GM12878 (cell line): ENCODE results near the gene PDCD1LG2.

ENCODE experiments used
- EZH2 ChIP-seq: IDR thresholded peaks from 2 replicates; pipeline ENCODE4 v1.6.1; 2012; ENCODE audit warnings: low read depth, mild to moderate bottlenecking, control low read depth, inconsistent platforms, low read length, borderline replicate concordance; ENCODE audit not compliant: control insufficient read depth
- LARP7 ChIP-seq: fragments of 450-650 bp; IDR thresholded peaks from 2 replicates; pipeline ENCODE4 v1.6.1; 2017; ENCODE audit warnings: mild to moderate bottlenecking
- PAX5 ChIP-seq: IDR thresholded peaks from 2 replicates; pipeline ENCODE4 v1.6.1; 2011; ENCODE audit warnings: low read depth, low read length, borderline replicate concordance
- PML ChIP-seq: IDR thresholded peaks from 2 replicates; pipeline ENCODE4 v1.6.1; 2012; ENCODE audit warnings: low read length, inconsistent platforms
- POLR2A ChIP-seq: IDR thresholded peaks from 2 replicates; pipeline ENCODE4 v1.6.1; 2011; ENCODE audit warnings: low read depth, mild to moderate bottlenecking, low read length
- POLR2AphosphoS5 ChIP-seq: IDR thresholded peaks from 2 replicates; pipeline ENCODE4 v1.6.1; 2011; ENCODE audit warnings: mild to moderate bottlenecking, low read length, inconsistent platforms
- RCOR1 ChIP-seq: conservative IDR thresholded peaks from 2 replicates; pipeline ENCODE4 v1.6.1; 2012; ENCODE audit warnings: low read depth, low read length, improper control_type of control experiment
- REST ChIP-seq: IDR thresholded peaks from 2 replicates; pipeline ENCODE4 v1.6.1; 2012; ENCODE audit warnings: mild to moderate bottlenecking, low read depth, low read length
- SP1 ChIP-seq: IDR thresholded peaks from one replicate; pipeline ENCODE4 v1.6.1; 2011; ENCODE audit warnings: low read depth, low read length
- TF ChIP-seq, protein P1 (sequence below): IDR thresholded peaks from 2 replicates; pipeline ENCODE4 v1.6.1; 2012; ENCODE audit warnings: low read length, inconsistent platforms
- TF ChIP-seq, protein P2 (sequence below), 3 experiments: IDR thresholded peaks in 2 of 3; conservative IDR thresholded peaks in 1 of 3; 2 replicates each; pipeline ENCODE4 v1.5.1; 2011; ENCODE audit warnings: low read depth in 3 of 3, low read length in 3 of 3, mild to moderate bottlenecking in 3 of 3, control low read depth in 2 of 3, moderate library complexity in 2 of 3, inconsistent platforms in 1 of 3, mixed read lengths in 1 of 3; ENCODE audit not compliant: control insufficient read depth in 2 of 3, insufficient read depth in 1 of 3; ENCODE audit errors: extremely low read depth in 1 of 3

GRCh38 chr9:5571629-5572232 lies 61.4 kb downstream of the PDCD1LG2 start:
- TF ChIP-seq EZH2 (no peak), SP1 (no peak), PAX5 (no peak), LARP7 (no peak), REST (no peak), RCOR1 (no peak), PML (no peak), POLR2AphosphoS5 (no peak), POLR2A (no peak)
- TF ChIP-seq, protein P1, sequence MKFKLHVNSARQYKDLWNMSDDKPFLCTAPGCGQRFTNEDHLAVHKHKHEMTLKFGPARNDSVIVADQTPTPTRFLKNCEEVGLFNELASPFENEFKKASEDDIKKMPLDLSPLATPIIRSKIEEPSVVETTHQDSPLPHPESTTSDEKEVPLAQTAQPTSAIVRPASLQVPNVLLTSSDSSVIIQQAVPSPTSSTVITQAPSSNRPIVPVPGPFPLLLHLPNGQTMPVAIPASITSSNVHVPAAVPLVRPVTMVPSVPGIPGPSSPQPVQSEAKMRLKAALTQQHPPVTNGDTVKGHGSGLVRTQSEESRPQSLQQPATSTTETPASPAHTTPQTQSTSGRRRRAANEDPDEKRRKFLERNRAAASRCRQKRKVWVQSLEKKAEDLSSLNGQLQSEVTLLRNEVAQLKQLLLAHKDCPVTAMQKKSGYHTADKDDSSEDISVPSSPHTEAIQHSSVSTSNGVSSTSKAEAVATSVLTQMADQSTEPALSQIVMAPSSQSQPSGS, result no peak
- TF ChIP-seq, protein P2, sequence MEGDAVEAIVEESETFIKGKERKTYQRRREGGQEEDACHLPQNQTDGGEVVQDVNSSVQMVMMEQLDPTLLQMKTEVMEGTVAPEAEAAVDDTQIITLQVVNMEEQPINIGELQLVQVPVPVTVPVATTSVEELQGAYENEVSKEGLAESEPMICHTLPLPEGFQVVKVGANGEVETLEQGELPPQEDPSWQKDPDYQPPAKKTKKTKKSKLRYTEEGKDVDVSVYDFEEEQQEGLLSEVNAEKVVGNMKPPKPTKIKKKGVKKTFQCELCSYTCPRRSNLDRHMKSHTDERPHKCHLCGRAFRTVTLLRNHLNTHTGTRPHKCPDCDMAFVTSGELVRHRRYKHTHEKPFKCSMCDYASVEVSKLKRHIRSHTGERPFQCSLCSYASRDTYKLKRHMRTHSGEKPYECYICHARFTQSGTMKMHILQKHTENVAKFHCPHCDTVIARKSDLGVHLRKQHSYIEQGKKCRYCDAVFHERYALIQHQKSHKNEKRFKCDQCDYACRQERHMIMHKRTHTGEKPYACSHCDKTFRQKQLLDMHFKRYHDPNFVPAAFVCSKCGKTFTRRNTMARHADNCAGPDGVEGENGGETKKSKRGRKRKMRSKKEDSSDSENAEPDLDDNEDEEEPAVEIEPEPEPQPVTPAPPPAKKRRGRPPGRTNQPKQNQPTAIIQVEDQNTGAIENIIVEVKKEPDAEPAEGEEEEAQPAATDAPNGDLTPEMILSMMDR (IDR thresholded peaks at IDR 0.05 in 2 of 3, conservative IDR thresholded peaks at IDR 0.05 in 1 of 3; ENCODE audit: control insufficient read depth in 2 of 3, extremely low read depth in 1 of 3, insufficient read depth in 1 of 3, low read depth in 3 of 3, low read length in 3 of 3), result no peak
